MM.1S (cell line): ENCODE results near the gene CAPN9.

Source experiments
- DNase-seq: peaks from one replicate; pipeline ENCODE4 v3.0.0-alpha.2; 2015
- H2AFZ ChIP-seq: fragments of 300-600 bp; sonication (generic); 2 replicates; pipeline ENCODE4 v1.6.0; 2016; ENCODE audit warnings: antibody characterized with exemption, low read length
- H3F3A ChIP-seq: fragments of 300-600 bp; sonication (generic); 2 replicates; pipeline ENCODE4 v1.6.1; 2016; ENCODE audit warnings: mild to moderate bottlenecking, antibody characterized with exemption, low read length, moderate library complexity, mixed read lengths; ENCODE audit not compliant: insufficient read depth
- H3K27ac ChIP-seq: fragments of 300-600 bp; sonication (generic); 2 replicates; pipeline ENCODE4 v1.5.1; 2016; ENCODE audit warnings: mild to moderate bottlenecking, low read length
- H3K27me3 ChIP-seq: fragments of 300-600 bp; sonication (generic); replicated peaks from 2 replicates; pipeline ENCODE4 v1.6.0; 2016; ENCODE audit warnings: low read length; ENCODE audit not compliant: insufficient read depth
- H3K36me3 ChIP-seq: fragments of 300-600 bp; sonication (generic); replicated peaks from 2 replicates; pipeline ENCODE4 v1.6.1; 2016; ENCODE audit warnings: mild to moderate bottlenecking, low read length, mixed read lengths; ENCODE audit not compliant: insufficient read depth
- H3K4me1 ChIP-seq: fragments of 300-600 bp; sonication (generic); 2 replicates; pipeline ENCODE4 v1.6.1; 2016; ENCODE audit warnings: low read length, mixed read lengths
- H3K4me2 ChIP-seq: fragments of 300-600 bp; sonication (generic); 2 replicates; pipeline ENCODE4 v1.6.0; 2016; ENCODE audit warnings: low read depth, low read length
- H3K4me3 ChIP-seq: fragments of 300-600 bp; sonication (generic); 2 replicates; pipeline ENCODE4 v1.5.1; 2016; ENCODE audit warnings: low read length, mixed read lengths
- H3K79me2 ChIP-seq: fragments of 300-600 bp; sonication (generic); 2 replicates; pipeline ENCODE4 v1.6.1; 2016; ENCODE audit warnings: mixed run types, low read length, mixed read lengths
- H3K9ac ChIP-seq: fragments of 300-600 bp; sonication (generic); 2 replicates; pipeline ENCODE4 v1.6.1; 2016; ENCODE audit warnings: low read length, mixed read lengths
- H3K9me2 ChIP-seq: fragments of 300-600 bp; sonication (generic); replicated peaks from 2 replicates; pipeline ENCODE4 v1.6.1; 2016; ENCODE audit warnings: mild to moderate bottlenecking, low read length, mixed read lengths; ENCODE audit not compliant: insufficient read depth
- H3K9me3 ChIP-seq: fragments of 300-600 bp; sonication (generic); replicated peaks from 2 replicates; pipeline ENCODE4 v1.6.1; 2016; ENCODE audit warnings: mild to moderate bottlenecking, low read length, mixed read lengths; ENCODE audit not compliant: insufficient read depth
- H4K20me1 ChIP-seq: fragments of 300-600 bp; sonication (generic); 2 replicates; pipeline ENCODE4 v1.6.1; 2016; ENCODE audit warnings: mild to moderate bottlenecking, low read length, moderate library complexity, mixed read lengths; ENCODE audit not compliant: insufficient read depth
- EZH2 ChIP-seq: fragments of 300-600 bp; sonication (generic); optimal IDR thresholded peaks from 2 replicates; pipeline ENCODE3; 2017; ENCODE audit warnings: low read depth, mild to moderate bottlenecking, antibody characterized with exemption, low read length, mixed read lengths
- EZH2phosphoT487 ChIP-seq: fragments of 300-600 bp; sonication (generic); IDR thresholded peaks from 2 replicates; pipeline ENCODE4 v1.6.1; 2018; ENCODE audit warnings: antibody characterized with exemption, low read length
- TF ChIP-seq, protein P1 (sequence below): fragments of 300-600 bp; sonication (generic); IDR thresholded peaks from 2 replicates; pipeline ENCODE4 v1.5.1; 2016; ENCODE audit warnings: antibody characterized with exemption, low read length, mixed read lengths

Gene CAPN9

DNA sequence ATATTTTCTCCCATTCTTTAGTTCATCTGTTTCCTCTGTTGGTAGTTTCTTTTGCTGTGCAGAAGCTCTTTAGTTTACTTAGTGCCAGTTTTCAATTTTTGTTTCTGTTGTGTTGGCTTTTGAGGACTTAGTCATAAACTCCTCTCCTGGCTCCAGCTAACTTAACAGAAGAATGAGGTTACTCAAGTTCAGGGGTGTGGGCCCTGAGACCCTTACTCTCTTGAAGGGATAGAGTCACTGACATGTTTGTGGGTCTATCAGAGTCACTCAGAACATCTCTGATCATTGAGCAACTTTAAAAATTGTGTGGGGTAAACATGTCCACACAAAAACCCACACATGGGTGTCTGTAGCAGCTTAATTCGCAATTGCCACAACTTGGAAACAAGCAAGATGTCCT, 47.5 kb upstream of the CAPN9 start:
- H3K27ac ChIP-seq, result no peak overlapping the region
- no peak for DNase-seq
- no peaks in the 10 kb centered on the region for H3K9me2 ChIP-seq
- H3K36me3 ChIP-seq, result no peaks in the 10 kb centered on the region
- H2AFZ ChIP-seq, result no peak overlapping the region
- no peak overlapping the region for H3K9ac ChIP-seq
- H3K4me2 ChIP-seq, result no peak overlapping the region
- no peak overlapping the region for H3K4me3 ChIP-seq
- H3K9me3 ChIP-seq, result no peaks in the 10 kb centered on the region
- no peaks in the 10 kb centered on the region for H3K4me1 ChIP-seq
- no peaks in the 10 kb centered on the region for H3F3A ChIP-seq
- no peak for TF ChIP-seq EZH2
- no peak for TF ChIP-seq EZH2phosphoT487
- TF ChIP-seq, protein P1, sequence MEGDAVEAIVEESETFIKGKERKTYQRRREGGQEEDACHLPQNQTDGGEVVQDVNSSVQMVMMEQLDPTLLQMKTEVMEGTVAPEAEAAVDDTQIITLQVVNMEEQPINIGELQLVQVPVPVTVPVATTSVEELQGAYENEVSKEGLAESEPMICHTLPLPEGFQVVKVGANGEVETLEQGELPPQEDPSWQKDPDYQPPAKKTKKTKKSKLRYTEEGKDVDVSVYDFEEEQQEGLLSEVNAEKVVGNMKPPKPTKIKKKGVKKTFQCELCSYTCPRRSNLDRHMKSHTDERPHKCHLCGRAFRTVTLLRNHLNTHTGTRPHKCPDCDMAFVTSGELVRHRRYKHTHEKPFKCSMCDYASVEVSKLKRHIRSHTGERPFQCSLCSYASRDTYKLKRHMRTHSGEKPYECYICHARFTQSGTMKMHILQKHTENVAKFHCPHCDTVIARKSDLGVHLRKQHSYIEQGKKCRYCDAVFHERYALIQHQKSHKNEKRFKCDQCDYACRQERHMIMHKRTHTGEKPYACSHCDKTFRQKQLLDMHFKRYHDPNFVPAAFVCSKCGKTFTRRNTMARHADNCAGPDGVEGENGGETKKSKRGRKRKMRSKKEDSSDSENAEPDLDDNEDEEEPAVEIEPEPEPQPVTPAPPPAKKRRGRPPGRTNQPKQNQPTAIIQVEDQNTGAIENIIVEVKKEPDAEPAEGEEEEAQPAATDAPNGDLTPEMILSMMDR, result no peak
- H3K27me3 ChIP-seq, result no peaks in the 10 kb centered on the region
- H3K79me2 ChIP-seq, result no peaks in the 10 kb centered on the region
- H4K20me1 ChIP-seq, result no peaks in the 10 kb centered on the region

DNA sequence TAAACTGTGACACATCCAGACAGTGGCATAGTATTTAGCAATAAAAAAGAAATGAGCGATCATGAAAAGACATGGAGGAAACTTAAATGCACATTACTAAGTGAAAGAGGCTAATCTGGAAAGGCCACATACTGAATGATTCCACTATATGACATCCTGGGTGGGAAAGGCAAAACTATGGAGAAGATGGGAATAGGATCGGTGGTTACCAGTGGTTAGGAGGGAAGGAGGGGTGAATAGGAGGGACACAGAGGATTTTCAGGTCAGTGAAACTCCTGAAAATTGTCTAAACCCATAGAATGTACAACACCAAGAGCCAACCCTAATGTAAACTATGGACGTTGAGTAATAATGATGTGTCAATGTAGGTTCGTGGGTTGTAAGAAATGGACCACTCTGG, 47.1 kb upstream of the CAPN9 start:
- Histone ChIP-seq H3K79me2 (no peaks in the 10 kb centered on the region), H3K27me3 (no peaks in the 10 kb centered on the region), H3K4me1 (no peaks in the 10 kb centered on the region), H3K4me2 (no peak overlapping the region), H3K27ac (no peak overlapping the region), H3K4me3 (no peak overlapping the region), H3K9ac (no peak overlapping the region), H3K9me3 (no peaks in the 10 kb centered on the region), H3K9me2 (no peaks in the 10 kb centered on the region), H2AFZ (no peak overlapping the region), H3K36me3 (no peaks in the 10 kb centered on the region), H4K20me1 (no peaks in the 10 kb centered on the region), H3F3A (no peaks in the 10 kb centered on the region)
- TF ChIP-seq, protein P1, result no peak
- TF ChIP-seq EZH2phosphoT487, result no peak
- TF ChIP-seq EZH2, result no peak
- no peak for DNase-seq

DNA sequence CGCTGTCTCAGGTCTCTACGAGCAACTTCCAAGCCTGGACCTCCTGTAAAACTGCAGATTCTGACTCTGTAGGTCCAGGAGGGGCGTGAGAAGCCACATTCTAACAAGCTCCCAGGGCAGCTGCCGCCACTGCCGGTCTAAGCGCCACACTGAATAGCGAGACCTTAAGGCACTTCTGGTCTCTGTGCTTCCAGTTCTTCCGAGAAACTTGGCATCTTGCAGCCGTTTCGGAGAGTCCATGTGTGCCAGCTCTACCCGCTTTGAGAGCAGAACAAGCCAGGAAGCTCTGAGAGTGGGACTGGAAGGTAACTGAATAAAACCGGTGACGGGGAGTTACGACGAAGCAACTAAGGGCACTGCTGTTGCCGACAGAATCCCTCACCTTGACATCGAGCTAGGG, 45.8 kb upstream of the CAPN9 start:
- Histone ChIP-seq H3F3A (no peaks in the 10 kb centered on the region), H3K4me3 (no peak overlapping the region), H3K4me2 (no peak overlapping the region), H2AFZ (no peak overlapping the region), H3K27ac (no peak overlapping the region), H3K9me3 (no peaks in the 10 kb centered on the region), H3K79me2 (no peaks in the 10 kb centered on the region), H3K36me3 (no peaks in the 10 kb centered on the region), H3K4me1 (no peaks in the 10 kb centered on the region), H4K20me1 (no peaks in the 10 kb centered on the region), H3K9ac (no peak overlapping the region), H3K9me2 (no peaks in the 10 kb centered on the region), H3K27me3 (no peaks in the 10 kb centered on the region)
- DNase-seq, result no peak
- no peak for TF ChIP-seq EZH2
- TF ChIP-seq, protein P1, result no peak
- TF ChIP-seq EZH2phosphoT487, result no peak
